NCI-H2081 (cell line): Measurements from ENCODE around the gene PARVB.

Experiments
- DNase-seq, 2 experiments: peaks; one replicate each; lab custom pipeline; 2025; lab: John Stamatoyannopoulos, UW

The PARVB gene

DNA sequence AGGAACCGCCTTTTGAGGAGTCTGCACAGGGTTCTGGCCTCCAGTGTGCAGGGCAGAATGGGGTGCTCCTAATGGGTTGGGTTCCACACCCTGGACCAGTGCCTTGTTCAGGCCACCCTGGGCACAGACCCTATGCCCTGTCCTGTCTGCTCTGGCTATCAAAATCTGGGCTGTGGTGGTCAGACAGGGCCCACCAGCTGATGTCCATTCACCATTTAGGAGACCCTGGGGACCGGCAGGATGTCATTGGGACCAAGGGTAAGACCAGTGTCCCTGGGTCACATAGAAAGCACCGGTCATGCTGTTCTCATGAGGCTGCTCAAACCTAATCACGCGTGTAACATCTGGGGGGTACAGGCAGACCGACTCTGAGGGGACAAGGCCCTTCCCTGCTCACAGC lies 194.0 kb downstream of the PARVB start:
- no peak for DNase-seq

DNA sequence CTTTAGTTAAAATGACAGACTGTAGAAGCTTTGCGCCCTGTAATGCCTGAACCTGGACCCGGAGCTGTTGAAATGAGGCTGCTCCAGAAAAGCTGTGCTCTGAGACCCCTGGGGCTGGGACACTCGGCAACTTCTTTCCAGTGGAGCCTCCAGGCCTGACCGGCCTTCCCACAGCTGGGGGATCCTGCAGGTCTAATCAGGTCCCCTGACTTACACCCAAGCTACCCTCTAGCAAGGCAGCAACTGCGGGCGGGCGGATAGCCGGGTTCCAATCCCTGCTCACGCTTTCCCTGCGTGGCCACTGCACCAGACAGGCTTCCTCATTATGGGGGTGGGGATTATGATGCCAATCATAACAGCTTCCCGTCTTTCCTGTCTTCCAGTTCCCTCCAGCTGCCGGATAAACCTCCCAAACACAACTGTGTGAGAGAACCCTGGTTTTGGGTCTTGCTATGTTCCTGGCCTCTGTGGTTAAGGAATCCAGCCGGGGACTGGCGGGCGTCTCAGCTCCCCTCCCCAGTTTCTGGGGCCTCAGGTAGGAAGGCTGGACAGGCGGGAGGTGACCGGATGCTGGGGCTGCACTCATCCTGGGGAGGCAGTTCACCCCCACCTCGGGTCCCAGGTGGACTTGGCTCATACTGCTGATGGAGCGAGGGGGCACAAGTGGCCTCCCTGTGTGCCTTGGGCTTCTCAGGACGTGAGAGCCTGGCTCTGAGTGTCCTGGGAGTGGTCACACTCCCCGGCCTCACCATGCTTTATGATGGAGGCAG lies 195.2 kb downstream of the PARVB start:
- no peak for DNase-seq

DNA sequence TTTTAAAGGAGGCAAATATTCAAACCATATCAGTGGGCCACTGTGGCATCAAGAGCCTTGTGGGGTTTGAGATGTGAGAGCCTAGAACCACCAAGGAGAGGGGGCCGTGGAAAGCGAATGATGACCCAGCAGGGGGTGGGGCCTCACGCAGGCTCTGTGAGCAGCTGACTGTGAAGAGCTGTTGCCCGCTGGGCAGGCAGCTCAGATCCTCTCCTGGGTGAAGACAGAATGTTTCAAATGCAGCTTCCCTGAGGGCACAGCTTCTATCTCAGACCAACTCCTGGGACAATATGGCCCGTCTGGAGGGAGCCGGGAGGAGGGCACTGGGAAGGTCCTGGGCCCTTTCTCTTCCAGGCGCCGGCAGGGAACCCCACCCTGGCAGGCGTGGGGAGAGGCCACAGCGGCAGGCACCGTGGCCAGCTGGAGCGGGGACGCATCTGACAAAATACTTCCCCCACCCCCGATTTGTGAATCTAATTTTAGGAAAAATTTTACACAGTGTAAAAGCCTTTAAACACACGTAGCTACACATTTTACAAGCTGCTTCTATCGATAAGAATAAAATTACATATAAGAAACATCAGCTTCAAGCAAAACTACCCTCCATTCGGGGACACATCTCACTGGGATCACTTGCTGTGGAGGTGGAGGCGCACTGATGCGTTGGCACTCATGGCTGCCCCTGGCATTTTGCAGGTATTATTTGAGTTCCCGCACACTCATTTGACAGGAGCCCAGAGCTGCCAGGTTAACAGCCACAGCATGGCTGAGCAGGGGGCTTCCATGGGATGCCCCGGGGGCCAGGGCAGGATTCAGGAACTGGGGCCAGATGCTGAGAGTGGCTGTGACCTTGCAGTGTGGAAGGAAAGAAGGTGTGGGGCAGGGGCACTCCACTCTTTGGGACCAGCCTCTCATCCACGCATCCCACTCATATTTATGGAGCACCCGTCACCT lies 196.9 kb downstream of the PARVB start:
- DNase-seq = no peak

- DNase-seq = no peak
Observed at GRCh38 chr22:44221710-44222475, 197.8 kb downstream of the PARVB start.
